SU-DHL-6 (cell line): ENCODE measurements around the gene CORO1C.

Source experiments
- H2AFZ ChIP-seq: fragments of 200-600 bp; sonication (generic); 2 replicates; pipeline ENCODE4 v1.6.1; 2014; ENCODE audit warnings: low read depth, mild to moderate bottlenecking, moderate library complexity, mixed read lengths, antibody characterized with exemption, low read length; ENCODE audit not compliant: severe bottlenecking
- H3F3A ChIP-seq: fragments of 200-600 bp; shearing (Covaris generic); 2 replicates; pipeline ENCODE4 v1.6.0; 2016; ENCODE audit warnings: antibody characterized with exemption, mild to moderate bottlenecking; ENCODE audit not compliant: insufficient read depth
- H3K27ac ChIP-seq: fragments of 200-600 bp; sonication (generic); 2 replicates; pipeline ENCODE4 v1.5.1; 2016; ENCODE audit warnings: low read depth, mild to moderate bottlenecking, low read length, moderate library complexity, mixed read lengths
- H3K27me3 ChIP-seq: fragments of 200-600 bp; sonication (generic), shearing (Covaris generic); 2 replicates; pipeline ENCODE4 v1.6.0; 2014; ENCODE audit warnings: mild to moderate bottlenecking, low read length
- H3K36me3 ChIP-seq: fragments of 200-600 bp; sonication (generic); 2 replicates; pipeline ENCODE4 v1.6.1; 2014; ENCODE audit warnings: mild to moderate bottlenecking, low read length, mixed read lengths
- H3K4me2 ChIP-seq: fragments of 300-600, 200-600 bp; shearing (Covaris generic), sonication (generic); 2 replicates; pipeline ENCODE4 v1.6.0; 2014; ENCODE audit warnings: low read length, low read depth, mild to moderate bottlenecking; ENCODE audit not compliant: poor library complexity, severe bottlenecking
- H3K4me3 ChIP-seq: fragments of 200-600 bp; sonication (generic); 2 replicates; pipeline ENCODE4 v1.5.1; 2014; ENCODE audit warnings: antibody characterized with exemption, low read length, mild to moderate bottlenecking, mixed read lengths; ENCODE audit not compliant: insufficient read depth, poor library complexity, severe bottlenecking
- H3K79me2 ChIP-seq: fragments of 200-600 bp; sonication (generic); 2 replicates; pipeline ENCODE4 v1.6.1; 2014; ENCODE audit warnings: mild to moderate bottlenecking, low read length, moderate library complexity; ENCODE audit not compliant: insufficient read depth
- H3K9ac ChIP-seq: fragments of 200-600 bp; sonication (generic); 2 replicates; pipeline ENCODE4 v1.7.0; 2014; ENCODE audit warnings: mild to moderate bottlenecking, low read length
- H3K9me2 ChIP-seq: fragments of 200-600 bp; sonication (generic); replicated peaks from 2 replicates; pipeline ENCODE4 v1.6.1; 2014; ENCODE audit warnings: low read length; ENCODE audit not compliant: insufficient read depth
- H3K9me3 ChIP-seq: fragments of 200-600 bp; sonication (generic); 2 replicates; pipeline ENCODE4 v1.6.1; 2014; ENCODE audit warnings: low read length, mixed read lengths; ENCODE audit not compliant: insufficient read depth
- H4K20me1 ChIP-seq: fragments of 200-600 bp; sonication (generic); 2 replicates; pipeline ENCODE4 v1.6.1; 2014; ENCODE audit warnings: low read depth, mild to moderate bottlenecking, antibody characterized with exemption, low read length, moderate library complexity, mixed read lengths
- EZH2phosphoT487 ChIP-seq: fragments of 200-600 bp; sonication (generic), shearing (Covaris generic); conservative IDR thresholded peaks from 2 replicates; pipeline ENCODE4 v1.6.1; 2018; ENCODE audit warnings: mild to moderate bottlenecking, antibody characterized with exemption, low read length, moderate library complexity, mixed read lengths
- TF ChIP-seq, protein P1 (sequence below): fragments of 200-600 bp; sonication (generic); IDR thresholded peaks from one replicate; pipeline ENCODE4 v1.5.1; 2017; ENCODE audit warnings: antibody characterized with exemption, mild to moderate bottlenecking, low read length, moderate library complexity; ENCODE audit not compliant: insufficient read depth, poor library complexity, severe bottlenecking

Gene CORO1C

DNA sequence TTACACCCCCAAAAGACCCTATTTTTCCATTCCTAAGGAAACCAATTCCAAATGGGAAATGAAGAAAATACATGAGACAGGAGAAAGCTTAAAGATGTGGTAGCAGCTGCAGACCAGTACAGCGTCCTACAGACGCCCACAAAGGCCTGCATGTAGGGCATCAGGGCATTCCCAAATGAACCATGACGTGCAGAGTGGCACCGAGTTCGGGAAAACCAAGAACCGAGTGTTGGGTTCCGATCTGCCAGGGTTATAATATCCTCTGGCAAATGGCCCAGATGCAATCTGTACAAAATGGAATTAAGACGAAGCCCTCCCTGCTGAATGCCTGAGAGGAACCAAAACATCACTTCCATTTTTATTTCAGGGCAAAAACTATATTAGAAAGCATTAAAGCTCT lies 63.3 kb downstream of the CORO1C start:
- no peaks in the 10 kb centered on the region for H4K20me1 ChIP-seq
- H3K27me3 ChIP-seq, result no peaks in the 10 kb centered on the region
- TF ChIP-seq, protein P1, sequence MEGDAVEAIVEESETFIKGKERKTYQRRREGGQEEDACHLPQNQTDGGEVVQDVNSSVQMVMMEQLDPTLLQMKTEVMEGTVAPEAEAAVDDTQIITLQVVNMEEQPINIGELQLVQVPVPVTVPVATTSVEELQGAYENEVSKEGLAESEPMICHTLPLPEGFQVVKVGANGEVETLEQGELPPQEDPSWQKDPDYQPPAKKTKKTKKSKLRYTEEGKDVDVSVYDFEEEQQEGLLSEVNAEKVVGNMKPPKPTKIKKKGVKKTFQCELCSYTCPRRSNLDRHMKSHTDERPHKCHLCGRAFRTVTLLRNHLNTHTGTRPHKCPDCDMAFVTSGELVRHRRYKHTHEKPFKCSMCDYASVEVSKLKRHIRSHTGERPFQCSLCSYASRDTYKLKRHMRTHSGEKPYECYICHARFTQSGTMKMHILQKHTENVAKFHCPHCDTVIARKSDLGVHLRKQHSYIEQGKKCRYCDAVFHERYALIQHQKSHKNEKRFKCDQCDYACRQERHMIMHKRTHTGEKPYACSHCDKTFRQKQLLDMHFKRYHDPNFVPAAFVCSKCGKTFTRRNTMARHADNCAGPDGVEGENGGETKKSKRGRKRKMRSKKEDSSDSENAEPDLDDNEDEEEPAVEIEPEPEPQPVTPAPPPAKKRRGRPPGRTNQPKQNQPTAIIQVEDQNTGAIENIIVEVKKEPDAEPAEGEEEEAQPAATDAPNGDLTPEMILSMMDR, result no peak
- no peak for TF ChIP-seq EZH2phosphoT487
- no peak overlapping the region for H3K4me2 ChIP-seq
- no peak overlapping the region for H2AFZ ChIP-seq
- H3K9me3 ChIP-seq, result no peaks in the 10 kb centered on the region
- H3K27ac ChIP-seq, result no peak overlapping the region
- no peak overlapping the region for H3K4me3 ChIP-seq
- H3K79me2 ChIP-seq, result no peaks in the 10 kb centered on the region
- H3K36me3 ChIP-seq, result peaks cover 5% of the 10 kb centered on the region; the same call in 1 of the 2 replicates
- H3K9me2 ChIP-seq, result no peaks in the 10 kb centered on the region
- no peak overlapping the region for H3K9ac ChIP-seq
- peaks cover 12% of the 10 kb centered on the region for H3F3A ChIP-seq

DNA sequence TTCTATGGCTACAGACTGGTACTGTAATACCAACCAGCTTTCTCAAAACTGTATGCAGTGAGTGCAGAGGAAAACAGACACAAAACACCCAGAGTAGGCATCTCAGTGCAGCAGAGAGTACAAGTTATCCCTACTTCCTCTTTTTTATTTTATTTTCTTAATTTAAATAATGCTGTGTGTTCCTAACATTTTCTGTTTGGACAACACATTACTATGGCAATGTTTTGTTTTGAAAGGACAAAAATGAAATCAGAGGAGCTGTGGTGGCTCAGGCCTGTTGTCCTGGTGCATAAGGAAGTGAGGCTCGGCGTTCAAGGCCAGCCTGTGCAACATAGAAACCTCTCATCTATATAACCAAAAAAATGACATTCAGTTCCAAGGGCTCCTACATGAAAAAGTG lies 64.0 kb downstream of the CORO1C start:
- no peaks in the 10 kb centered on the region for H3K9me3 ChIP-seq
- no peaks in the 10 kb centered on the region for H3K79me2 ChIP-seq
- H3K4me2 ChIP-seq, result no peak overlapping the region
- H3K27ac ChIP-seq, result no peak overlapping the region
- H4K20me1 ChIP-seq, result no peaks in the 10 kb centered on the region
- no peak overlapping the region for H3K9ac ChIP-seq
- H3F3A ChIP-seq, result peaks cover 12% of the 10 kb centered on the region
- H3K9me2 ChIP-seq, result no peaks in the 10 kb centered on the region
- no peak overlapping the region for H3K4me3 ChIP-seq
- H3K36me3 ChIP-seq, result peaks cover 5% of the 10 kb centered on the region; the same call in 1 of the 2 replicates
- no peak overlapping the region for H2AFZ ChIP-seq
- no peak for TF ChIP-seq EZH2phosphoT487
- TF ChIP-seq, protein P1, result no peak
- no peaks in the 10 kb centered on the region for H3K27me3 ChIP-seq

DNA sequence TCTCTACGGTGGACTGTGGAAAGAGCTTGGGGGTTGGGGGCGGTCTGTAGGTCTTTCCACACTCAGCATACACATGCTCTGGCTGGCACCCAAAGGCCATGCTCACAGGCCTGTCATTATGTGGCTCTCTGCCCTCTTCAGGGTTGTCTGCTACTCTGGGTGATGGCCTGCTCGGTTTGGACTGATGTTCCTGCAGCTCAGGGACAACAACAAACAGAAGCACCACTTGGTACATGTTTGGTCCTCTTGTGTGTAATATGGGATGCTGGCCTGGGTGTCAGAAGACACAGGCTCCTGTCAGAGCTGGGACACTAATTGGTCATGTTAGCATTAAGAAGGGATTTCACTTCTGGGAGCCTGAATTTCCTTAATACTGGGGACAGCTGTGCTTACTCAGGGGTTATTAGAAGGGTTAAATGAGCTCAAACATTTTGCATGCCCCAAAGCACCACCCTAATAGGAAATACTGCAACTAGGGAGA lies 64.9 kb downstream of the CORO1C start:
- no peak overlapping the region for H3K4me3 ChIP-seq
- TF ChIP-seq EZH2phosphoT487, result no peak
- TF ChIP-seq, protein P1, result no peak
- no peak overlapping the region for H3K27ac ChIP-seq
- H2AFZ ChIP-seq, result no peak overlapping the region
- H3K9me3 ChIP-seq, result no peaks in the 10 kb centered on the region
- H3K79me2 ChIP-seq, result no peaks in the 10 kb centered on the region
- peaks cover 12% of the 10 kb centered on the region for H3F3A ChIP-seq
- peaks cover 5% of the 10 kb centered on the region; the same call in 1 of the 2 replicates for H3K36me3 ChIP-seq
- H3K9ac ChIP-seq, result no peak overlapping the region
- no peaks in the 10 kb centered on the region for H3K27me3 ChIP-seq
- H3K4me2 ChIP-seq, result no peak overlapping the region
- H3K9me2 ChIP-seq, result no peaks in the 10 kb centered on the region
- no peaks in the 10 kb centered on the region for H4K20me1 ChIP-seq
